Medulla oblongata (tissue), 1 donor: ENCODE data around the gene NT5C2.
A peak's percentile ranks its signal among the peaks of the same experiment; 100 is the strongest.
"Not testable (repeated sequence)": the region's sequence is repeated elsewhere in the genome, so short reads cannot be mapped to it uniquely, and the experiment has no call there.

Experiments used
- DNase-seq: peaks from one replicate; pipeline ENCODE4 v3.0.0-alpha.2; 2015; ENCODE audit errors: extremely low spot score

NT5C2 gene

DNA sequence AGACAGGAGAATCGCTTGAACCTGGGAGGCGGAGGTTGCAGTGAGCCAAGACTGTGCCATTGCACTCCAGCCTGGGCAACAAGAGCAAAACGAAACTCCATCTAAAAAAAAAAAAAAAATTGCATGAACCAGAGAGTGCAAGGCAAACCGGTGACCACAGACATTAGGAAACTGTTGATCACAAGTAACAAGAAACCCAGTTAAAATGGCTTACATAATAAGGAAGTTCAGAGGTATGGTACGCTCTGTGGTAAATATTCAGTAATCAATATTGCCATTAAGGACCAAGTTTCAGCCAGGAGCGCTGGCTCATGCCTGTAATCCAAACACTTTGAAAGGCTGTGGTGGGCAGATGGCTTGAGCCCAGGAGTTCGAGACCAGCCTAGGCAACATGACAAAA lies 9.2 kb upstream of the NT5C2 start:
- DNase-seq, result no peak

- no peak for DNase-seq
Observed at GRCh38 chr10:103199488-103199887, 6.4 kb upstream of the NT5C2 start.

DNA sequence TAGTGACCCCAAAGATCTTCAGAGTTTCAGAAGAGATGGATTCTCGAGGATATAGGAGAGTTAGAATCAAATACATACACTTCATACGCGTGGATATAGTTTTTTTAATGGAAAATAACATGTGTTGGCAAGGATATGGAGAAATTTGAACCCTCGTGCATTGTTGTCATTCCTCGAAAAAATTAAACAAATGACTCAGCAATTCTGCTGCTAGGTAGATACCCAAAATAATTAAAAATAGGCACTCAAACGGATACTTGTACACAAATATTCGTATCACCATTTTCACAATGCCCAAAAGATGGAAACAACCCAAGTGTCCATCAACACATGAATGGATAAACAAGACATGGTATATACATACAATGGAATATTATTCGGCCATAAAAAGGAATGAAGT lies 5.6 kb upstream of the NT5C2 start:
- no peak for DNase-seq

- DNase-seq, result no peak
Observed at GRCh38 chr10:103197903-103198302, 4.8 kb upstream of the NT5C2 start.

GRCh38 chr10:103197174-103197573 lies 4.1 kb upstream of the NT5C2 start:
- peak; percentile 76 for DNase-seq

- no peak for DNase-seq
Observed at GRCh38 chr10:103196516-103196915, 3.4 kb upstream of the NT5C2 start.

GRCh38 chr10:103193820-103194529 lies 903 bp upstream of the NT5C2 start:
- DNase-seq, result no peak

- peak; percentile 70 for DNase-seq
Observed at GRCh38 chr10:103192451-103193106, 493 bp downstream of the NT5C2 start.

GRCh38 chr10:103192089-103192450 lies 1.0 kb downstream of the NT5C2 start:
- peak; percentile 37 for DNase-seq

DNA sequence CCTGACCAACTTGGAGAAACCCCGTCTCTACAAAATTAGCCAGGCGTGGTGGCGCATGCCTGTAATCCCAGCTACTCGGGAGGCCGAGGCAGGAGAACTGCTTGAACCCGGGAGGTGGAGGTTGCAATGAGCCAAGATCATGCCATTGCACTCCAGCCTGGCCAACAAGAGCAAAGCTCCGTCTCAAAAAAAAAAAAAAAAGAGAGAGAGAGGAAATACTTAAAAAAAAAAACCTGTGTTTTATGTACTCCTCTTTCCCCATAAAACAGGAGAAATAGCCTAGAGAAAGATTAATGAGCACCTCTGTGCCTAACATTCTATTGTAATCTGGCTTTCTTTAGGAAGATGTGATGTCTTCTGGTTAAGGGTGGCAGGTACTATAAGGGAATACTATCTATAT lies 1.9 kb downstream of the NT5C2 start:
- DNase-seq, result not testable (repeated sequence)

DNA sequence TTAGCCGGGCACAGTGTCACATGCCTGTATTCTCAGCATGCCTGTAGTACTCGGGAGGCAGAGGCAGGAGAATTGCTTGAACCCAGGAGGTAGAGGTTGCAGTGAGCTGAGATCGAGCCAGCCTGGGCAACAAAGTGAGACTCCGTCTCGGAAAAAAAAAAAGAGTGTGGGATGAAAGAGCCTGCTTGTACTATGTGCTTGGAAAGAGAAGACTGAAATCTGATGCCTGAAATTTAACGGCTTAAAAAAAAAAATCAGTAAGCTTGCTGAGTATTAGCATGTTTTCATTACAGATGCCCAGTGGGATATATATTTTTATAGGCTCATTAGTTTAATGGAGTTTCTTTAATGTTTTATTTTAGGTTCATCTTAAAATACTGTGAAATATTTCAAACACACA lies 4.2 kb downstream of the NT5C2 start:
- peak; percentile 63 for DNase-seq

- DNase-seq, result no peak
Observed at GRCh38 chr10:103186128-103186527, 6.9 kb downstream of the NT5C2 start.

DNA sequence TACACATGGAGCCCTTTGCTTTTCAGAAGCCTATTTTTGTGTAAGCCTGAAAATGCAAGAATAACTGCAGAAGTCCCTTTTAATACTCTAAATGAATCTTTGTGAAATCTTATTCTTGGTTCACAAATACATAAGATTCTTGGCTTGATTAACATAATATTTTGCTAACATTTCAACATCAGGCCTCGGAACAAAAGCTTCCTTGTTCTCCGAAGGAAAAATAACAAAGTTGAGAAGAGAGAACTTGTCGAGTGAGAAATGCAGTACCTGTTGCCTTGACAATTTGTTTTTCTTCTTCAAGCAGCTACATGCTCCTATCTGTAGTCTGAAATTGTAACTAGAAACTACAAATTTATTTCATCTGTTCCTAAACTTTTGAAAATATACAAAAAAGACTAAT lies 8.5 kb downstream of the NT5C2 start:
- DNase-seq, result peak; percentile 53

- DNase-seq, result not testable (repeated sequence)
Observed at GRCh38 chr10:103183991-103184451, 9.1 kb downstream of the NT5C2 start.

DNA sequence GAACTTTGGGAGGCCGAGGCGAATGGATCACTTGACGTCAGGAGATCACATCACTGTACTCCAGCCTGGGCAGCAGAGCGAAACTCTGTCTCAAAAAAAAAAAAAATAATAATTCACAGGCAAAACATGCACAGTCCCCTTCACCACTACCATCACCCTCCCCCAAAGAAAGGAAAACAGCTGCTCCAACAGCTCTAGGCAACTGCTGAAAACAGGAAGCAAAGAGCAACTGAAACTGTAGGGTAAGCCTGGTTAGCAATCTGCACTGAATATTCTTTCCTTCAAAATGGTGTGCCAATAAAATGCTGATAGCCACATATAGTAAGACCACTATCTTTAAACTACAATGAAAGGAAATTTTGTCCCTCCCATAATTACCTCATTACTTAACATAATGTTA lies 11.8 kb downstream of the NT5C2 start:
- DNase-seq, result peak; percentile 34

GRCh38 chr10:103180491-103180890 lies 12.6 kb downstream of the NT5C2 start:
- no peak for DNase-seq

DNA sequence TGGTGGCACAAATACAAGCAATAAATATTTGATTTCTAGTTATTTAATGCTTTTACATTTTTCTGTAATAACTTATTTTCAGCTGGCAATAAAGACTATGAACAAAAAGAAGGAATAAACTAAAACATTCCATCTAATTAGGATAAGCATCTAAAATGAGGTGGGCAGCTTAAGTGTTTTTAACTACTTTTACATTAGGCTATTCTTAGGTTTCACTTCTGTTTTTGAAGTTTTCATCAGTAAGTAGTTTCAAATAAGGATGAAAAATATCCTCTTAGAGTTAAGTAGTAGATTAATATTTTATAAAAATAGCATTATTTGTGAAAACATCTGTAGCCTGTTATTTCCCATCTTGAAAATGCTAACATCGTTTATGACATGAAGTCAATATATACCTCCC lies 15.9 kb downstream of the NT5C2 start:
- no peak for DNase-seq

- DNase-seq, result no peak
Observed at GRCh38 chr10:103175580-103176285, 17.3 kb downstream of the NT5C2 start.

GRCh38 chr10:103174324-103174723 lies 18.7 kb downstream of the NT5C2 start:
- not testable (repeated sequence) for DNase-seq

- no peak for DNase-seq
Observed at GRCh38 chr10:103171278-103171677, 21.8 kb downstream of the NT5C2 start.

- no peak for DNase-seq
Observed at GRCh38 chr10:103168438-103168837, 24.6 kb downstream of the NT5C2 start.

- DNase-seq, result not testable (repeated sequence)
Observed at GRCh38 chr10:103167554-103167953, 25.5 kb downstream of the NT5C2 start.

- DNase-seq, result no peak
Observed at GRCh38 chr10:103166523-103166922, 26.5 kb downstream of the NT5C2 start.
